GM21529 (cell line): ENCODE results near the gene RAB3B.
"Not testable (repeated sequence)": the region's sequence is repeated elsewhere in the genome, so short reads cannot be mapped to it uniquely, and the experiment has no call there.

Experiments used
- ATAC-seq: cut with Tn5 transposase; IDR thresholded peaks from one replicate; pipeline ENCODE4 v1.9.1; 2021; ENCODE audit not compliant: unreplicated experiment

The RAB3B gene

GRCh38 chr1:51989582-51990477 is 670 bp downstream of the RAB3B start:
- no peak for ATAC-seq

- ATAC-seq, result no peak
These were observed 2.2 kb downstream of the RAB3B start for GRCh38 chr1:51988254-51988653.

DNA sequence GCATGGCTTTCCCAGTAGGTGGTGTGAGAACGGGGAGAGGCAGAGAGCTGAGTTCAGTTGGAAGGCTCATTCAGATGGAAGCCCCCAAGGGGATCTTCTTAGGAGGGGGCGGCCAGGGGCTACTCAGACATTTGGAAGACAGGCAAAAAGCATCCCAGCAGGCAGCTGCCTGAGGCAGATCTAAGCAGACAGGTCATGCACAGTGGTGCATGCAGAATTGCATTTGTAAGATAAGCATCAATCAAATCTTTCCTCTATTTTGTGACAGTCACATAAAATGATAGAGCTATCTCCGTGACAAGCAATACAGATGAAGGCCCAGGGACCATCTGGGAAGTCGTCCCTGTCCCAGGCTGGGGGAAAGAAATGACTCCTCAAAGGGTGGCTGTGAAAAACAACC is 3.8 kb downstream of the RAB3B start:
- no peak for ATAC-seq

DNA sequence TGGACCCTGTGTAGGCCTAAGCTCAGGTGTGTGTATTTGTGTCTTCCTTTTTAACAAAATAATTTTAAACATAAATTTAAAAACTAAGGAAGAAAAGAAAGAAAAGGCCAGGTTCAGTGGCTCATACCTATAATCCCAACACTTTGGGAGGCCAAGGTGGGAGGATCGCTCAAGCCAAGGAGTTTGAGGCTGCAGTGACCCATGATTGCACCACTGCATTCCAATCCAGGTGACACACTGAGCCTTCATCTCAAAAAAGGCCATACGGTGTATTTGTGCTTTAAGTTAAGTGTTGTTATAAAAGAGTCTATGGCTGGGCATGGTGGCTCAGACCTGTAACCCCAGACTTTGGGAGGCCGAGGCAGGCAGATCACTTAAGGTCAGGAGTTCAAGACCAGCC is 8.3 kb downstream of the RAB3B start:
- ATAC-seq, result no peak

GRCh38 chr1:51981555-51981954 is 8.9 kb downstream of the RAB3B start:
- ATAC-seq, result no peak

DNA sequence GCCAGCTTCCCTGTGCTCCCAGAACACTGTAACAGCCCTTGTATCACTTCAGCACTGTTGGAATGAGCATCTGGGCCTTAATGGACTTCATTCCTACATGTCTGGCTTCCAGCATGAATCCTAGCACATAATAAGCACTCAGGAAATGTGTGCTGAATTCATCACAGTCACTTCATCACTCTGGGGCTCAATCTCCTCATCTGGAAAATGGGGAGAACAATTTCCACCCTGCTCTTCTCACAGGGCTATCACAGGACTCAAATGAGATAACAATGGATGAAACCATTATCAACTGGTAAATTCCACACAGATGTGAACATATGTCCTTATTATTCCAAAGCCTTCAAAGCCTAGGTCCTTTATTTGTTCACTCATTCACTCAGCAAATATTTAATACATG is 12.4 kb downstream of the RAB3B start:
- no peak for ATAC-seq

DNA sequence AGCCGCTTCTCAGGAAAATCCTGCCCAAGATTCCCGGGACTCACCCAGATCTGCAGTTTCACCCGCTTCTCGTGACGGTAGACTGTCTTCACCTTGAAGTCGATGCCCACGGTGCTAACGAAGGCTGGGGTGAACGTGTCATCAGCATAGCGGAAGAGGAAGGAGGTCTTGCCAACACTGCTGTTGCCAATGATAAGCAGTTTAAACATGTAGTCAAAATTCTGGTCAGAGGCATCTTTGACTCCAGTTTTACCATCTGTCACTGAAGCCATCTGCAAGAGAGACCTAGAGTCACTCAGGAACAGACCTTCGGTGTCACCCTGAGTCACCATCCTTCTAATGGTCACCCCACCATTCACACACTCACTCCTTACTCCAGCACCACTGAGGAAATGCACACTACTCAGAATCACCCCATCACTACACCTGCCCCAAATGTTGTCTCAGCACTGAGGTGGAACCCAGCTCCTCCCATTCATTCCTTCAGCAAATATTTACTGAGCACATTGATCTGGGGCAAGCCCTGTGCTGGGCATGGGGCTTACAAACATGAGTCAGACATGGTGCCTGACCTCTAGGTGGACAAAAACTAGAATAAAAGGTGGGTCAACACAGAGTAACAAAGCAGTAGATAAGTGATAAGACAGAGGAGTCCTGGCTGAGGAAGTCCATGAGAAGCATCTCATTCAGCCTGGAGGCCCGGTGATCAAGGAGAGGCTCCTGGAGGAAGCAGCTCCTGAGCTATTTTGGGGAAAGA is 13.5 kb downstream of the RAB3B start:
- no peak for ATAC-seq

DNA sequence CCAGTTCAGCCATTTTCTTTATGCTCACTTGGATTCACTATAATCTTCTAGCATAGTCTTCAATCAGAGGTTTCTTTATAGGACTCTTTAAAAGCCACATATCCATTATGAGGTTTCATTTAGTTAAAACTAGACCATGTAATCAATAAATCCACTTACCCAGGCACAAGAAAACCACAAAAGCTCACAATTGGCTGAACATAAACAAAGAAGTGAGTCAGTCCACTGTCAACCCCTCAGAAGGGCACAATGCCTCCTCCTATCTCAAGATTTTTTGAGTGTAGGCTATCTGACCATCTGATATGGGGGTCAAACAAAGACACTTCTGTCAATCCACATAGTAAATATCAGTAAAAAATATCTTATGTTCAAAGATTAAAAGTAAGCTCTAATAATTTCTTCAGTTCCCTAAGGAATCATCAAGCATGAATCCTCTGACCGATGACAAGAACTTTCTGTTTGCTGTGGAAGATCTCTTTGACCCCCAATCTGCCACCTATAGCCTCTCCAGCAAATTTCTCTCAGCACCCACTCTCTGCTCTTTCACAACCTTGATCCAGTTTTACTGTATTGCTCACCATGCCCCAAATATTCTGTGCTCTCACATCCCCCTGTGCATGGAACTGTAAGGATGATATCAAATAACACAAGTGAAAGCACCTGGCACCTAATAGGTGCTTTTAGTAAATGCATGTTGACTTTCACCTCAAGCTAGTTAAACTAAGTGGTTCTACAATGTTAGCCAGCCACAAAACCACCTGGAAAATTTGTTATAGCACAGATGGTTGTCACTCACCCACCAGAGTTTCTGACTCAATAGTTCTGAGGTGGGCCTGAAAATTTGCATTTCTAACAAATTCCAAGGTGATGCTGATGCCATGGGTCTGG is 16.7 kb downstream of the RAB3B start:
- no peak for ATAC-seq

- no peak for ATAC-seq
These were observed 21.3 kb downstream of the RAB3B start for GRCh38 chr1:51969038-51969705.

DNA sequence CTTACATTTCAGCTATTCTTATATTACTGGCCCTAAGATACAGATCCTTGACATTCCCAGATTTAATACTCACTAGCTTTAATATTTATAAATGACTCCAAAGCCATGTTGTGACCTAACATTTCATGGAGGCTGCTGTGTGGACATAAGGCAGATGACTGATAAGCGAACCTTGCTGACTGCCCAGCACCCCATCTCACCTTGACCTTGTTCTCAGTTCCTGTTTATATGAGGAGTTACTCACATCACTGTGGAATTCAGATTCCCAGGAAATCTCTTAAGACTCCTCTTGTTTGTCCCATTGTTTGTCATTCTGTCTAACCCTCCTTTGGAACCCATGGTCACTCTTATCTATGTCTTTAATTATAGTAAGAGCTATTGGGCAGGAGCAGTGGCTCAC is 21.9 kb downstream of the RAB3B start:
- ATAC-seq, result no peak

GRCh38 chr1:51967213-51967791 is 23.2 kb downstream of the RAB3B start:
- ATAC-seq, result not testable (repeated sequence)

DNA sequence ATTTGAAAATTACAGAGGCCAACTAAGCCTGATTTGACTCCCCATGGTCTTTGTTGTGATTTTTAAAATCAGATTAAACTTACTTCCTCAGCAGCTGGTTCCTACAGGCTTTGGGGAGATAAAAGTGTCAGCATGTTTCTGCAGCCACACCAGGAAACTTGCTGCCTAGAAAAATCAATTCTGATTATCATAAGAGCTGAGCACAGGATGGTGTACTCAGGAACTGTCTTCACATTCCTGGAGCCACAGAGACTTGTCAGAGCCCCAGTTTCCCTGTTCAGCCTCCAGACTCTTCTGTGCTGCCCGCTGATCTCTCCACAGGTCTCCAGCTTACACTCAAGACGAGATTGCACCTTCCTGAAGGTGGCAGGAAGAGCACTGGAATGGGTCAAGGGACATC is 23.9 kb downstream of the RAB3B start:
- ATAC-seq, result no peak

DNA sequence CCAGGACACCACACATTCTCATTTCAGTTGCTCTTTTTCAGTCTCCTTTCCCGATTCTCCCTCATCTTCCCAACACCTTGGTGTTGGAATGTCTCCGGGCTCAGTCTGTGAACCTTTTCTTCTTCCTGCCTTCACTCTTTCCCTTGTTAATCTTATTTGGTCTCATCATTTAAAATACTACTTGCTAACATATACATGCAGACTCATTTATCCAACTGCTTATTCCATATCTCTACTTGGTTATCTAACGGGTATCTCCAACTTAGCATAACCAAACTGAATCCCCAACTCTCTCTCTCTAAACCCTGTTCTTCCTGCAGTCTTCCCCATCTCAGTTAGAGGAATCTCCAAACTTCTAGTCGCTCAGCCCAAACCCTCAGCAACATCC is 26.2 kb downstream of the RAB3B start:
- ATAC-seq, result no peak

DNA sequence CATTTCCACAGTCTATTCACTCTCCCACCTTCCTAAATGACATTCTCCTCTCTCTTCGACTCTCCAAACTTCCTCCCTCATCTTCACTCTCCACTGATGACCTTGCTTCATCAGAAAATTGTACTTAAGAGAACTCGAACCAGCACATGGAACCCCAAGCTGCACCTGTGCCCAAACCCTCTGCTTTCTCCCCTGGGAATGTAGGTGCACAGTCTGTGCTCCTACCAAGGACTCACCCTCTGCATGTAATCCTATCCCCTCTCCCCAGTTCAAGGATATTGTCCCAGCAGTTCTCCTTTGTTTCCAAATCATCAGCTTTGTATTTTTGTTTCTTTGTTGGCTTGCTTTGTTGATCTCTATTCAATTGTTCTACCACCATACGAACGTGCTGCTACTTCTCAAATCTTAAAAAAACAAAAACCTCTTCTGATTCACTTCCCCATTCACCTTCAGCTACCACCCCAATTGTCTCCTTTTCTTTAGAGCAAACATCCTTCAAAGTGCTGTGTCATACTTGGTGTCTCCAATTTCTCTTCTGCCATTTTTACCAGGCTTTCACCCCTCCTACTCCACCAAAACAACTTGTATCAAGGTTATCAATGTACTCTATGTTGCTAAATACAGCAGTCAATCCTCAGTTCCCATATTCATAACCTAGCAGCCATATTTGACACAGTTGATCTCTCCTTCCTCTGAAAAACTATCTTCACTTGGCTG is 26.8 kb downstream of the RAB3B start:
- ATAC-seq, result no peak

DNA sequence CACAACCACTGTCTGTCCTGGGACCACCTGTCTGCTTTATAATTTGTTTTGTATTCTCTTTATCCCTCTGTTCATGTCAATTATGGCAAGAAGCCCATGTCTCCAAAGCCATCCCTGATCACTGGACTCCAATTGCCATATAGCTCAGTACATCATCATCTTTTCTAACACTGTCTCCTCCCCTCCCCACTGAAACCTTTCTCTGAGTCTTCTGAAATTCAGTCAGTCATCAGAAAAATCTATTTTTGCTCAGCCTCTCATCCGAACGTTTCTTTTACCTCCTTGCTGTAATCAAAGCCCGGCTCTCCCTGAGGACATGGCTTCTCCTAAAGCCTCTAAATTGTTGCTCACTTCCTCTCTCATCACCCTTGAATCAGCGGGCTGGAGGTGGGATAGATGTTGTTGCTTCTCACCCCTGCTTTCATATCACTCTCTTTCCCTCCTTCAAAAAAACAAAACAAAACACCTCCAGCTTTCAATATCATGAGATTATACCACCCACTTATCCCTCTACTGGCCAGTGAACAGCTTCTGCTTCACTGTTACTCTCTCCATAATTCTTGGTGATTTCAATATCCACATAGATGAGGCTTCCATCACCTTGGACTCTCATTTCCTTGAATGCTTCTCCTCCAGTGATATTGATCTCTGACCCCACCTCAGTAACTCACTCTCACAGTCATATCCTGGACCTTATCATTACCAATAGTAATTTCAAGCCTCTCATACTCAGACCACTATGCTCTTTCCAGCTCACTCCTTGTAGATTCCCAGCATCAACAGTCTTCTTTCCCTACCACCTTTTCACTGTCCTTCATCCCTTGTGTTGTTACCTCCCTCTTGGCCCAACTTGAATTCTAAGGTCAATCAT is 27.8 kb downstream of the RAB3B start:
- no peak for ATAC-seq

DNA sequence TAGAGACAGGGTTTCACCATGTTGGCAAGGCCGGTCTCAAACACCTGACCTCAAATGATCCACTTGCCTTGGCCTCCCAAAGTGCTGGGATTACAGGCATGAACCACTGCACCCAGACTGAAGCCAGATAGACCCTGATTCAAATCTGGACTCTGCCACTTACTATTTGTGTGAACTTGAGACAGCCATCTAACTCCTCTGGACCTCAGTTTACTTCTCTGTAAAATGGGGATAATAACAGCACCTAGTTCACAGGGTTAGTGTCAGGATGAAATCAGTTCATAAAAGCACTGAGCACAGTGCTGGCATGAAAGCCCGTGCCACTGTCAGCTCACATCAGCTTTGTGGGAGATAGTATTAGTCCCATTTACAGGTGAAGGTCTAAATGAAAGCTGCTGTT is 28.5 kb downstream of the RAB3B start:
- ATAC-seq, result no peak

DNA sequence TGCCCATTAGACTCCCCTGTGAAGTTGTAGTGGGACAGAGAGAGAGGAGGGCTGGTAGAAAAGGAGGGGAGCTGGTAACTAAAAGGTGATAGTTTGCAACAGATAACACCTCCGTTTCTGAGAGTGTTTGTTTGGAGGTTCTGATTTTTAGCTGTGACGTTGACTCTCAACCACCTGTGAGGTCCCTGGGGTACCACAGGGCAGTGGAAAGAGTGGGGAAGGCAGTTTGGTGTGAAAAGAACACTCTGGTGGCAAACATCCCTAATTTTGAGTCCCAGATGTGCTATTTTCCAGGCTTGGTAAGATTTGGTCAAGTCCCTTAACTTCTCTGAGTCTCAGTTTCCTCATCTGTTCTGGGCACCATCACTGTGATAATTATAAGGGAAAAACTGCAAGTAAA is 29.3 kb downstream of the RAB3B start:
- no peak for ATAC-seq

DNA sequence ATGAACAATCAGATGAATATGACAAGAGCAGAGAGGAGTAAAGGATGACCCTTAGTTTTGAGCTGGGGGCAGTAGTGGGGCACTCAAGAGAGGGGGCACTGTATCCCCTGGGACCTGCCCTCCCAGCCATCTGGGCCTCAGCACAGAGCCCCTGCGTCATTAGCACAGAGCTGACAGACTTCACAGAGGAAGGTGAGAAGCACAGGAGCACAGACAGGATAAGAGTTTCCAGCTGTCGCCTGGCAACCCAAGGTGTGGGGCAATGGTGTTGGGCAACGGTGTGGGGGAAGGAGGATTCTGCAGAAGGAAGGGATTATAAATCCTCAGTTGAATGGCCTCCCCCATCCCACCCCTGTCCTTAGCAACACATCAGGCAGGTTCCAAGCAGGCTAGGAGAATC is 30.2 kb downstream of the RAB3B start:
- ATAC-seq, result no peak

DNA sequence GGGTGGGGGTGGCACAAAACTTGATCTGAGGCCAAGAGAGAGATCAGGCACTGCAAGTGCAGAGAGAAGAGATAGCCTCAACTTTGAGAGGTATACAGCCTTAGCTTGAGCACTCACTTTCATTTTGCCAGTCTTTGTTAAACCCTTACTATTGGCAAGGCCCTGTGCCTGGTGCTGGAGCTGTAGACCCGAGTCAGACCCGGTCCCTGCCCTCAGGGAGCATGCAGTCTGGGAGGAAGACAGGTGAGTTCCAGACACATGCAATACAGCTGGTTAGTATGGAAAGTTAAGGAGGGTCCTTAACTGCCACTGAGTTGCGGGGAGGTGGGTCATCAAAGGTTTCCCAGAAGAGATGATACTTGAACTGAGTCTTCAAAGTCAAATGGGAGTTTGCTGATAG is 31.7 kb downstream of the RAB3B start:
- ATAC-seq, result no peak
